Endothelial cell of umbilical vein (primary cell): ENCODE data around the gene ATL1. TPM values are rescaled to one million over a fixed set of nuclear protein-coding genes. Genes with fewer than 3 reads are reported as not detected.

ENCODE experiments used
- BruUV-seq: library from RNA; stranded (reverse); fragments of 400-500 nt; replicated peaks from 2 replicates; lab custom pipeline; 2021; lab: Mats Ljungman, UMichigan
- CTCF ChIA-PET: fragments of 300-600, 350-600 bp; sonication (Branson Sonifier 250); formaldehyde crosslinking; loops from one replicate; lab custom pipeline; 2021; ENCODE audit warnings: antibody characterized with exemption, inconsistent platforms; lab: Charles Lee
- POLR2A ChIA-PET: fragments of 300-600, 350-600 bp; sonication (Branson Sonifier 250); formaldehyde crosslinking; loops from one replicate; lab custom pipeline; 2021; ENCODE audit warnings: antibody characterized with exemption, inconsistent platforms; lab: Charles Lee
- DNase-seq: peaks from one replicate; pipeline ENCODE4 v3.0.0-alpha.2; 2011; ENCODE audit warnings: low read depth, low spot score
- FAIRE-seq: peaks from 2 replicates; lab custom pipeline; 2011; peaks lifted over from hg19 to GRCh38; lab: Jason Lieb, UNC
- H2AFZ ChIP-seq: 2 replicates; pipeline ENCODE4 v1.6.0; 2012; ENCODE audit warnings: low read depth, low read length, control low read depth, inconsistent platforms
- H3K27ac ChIP-seq: 2 replicates; pipeline ENCODE4 v1.5.1; 2011; ENCODE audit warnings: low read depth, mild to moderate bottlenecking, control low read depth, low read length, moderate library complexity; ENCODE audit not compliant: insufficient read depth
- H3K27me3 ChIP-seq, 2 experiments: 2 replicates each; pipeline versions ENCODE4 v1.6.0 to v1.6.1; 2011; ENCODE audit warnings: low read length in 2 of 2, mixed read lengths in 1 of 2; ENCODE audit not compliant: control insufficient read depth in 2 of 2, insufficient read depth in 2 of 2
- H3K36me3 ChIP-seq, 2 experiments: 2 replicates in 1 of 2; 3 replicates in 1 of 2; pipeline ENCODE4 v1.5.1; 2011; ENCODE audit warnings: low read length in 2 of 2, mild to moderate bottlenecking in 1 of 2, moderate library complexity in 1 of 2; ENCODE audit not compliant: control insufficient read depth in 2 of 2, insufficient read depth in 2 of 2; ENCODE audit errors: extremely low read depth in 1 of 2
- H3K4me1 ChIP-seq: 3 replicates; pipeline ENCODE4 v1.5.1; 2011; ENCODE audit warnings: mild to moderate bottlenecking, low read length; ENCODE audit not compliant: control insufficient read depth, insufficient read depth; ENCODE audit errors: extremely low read depth
- H3K4me2 ChIP-seq: 2 replicates; pipeline ENCODE4 v1.6.1; 2011; ENCODE audit warnings: low read length, control low read depth, mixed read lengths; ENCODE audit not compliant: insufficient read depth
- H3K4me3 ChIP-seq, 3 experiments: fragments of 200-600 bp in 1 of 3; sonication (generic), shearing (Covaris generic) in 1 of 3; replicated peaks in 1 of 3; 2 replicates each; pipeline ENCODE4 v1.5.1; 2011 to 2016; ENCODE audit warnings: control low read depth in 3 of 3, low read length in 3 of 3, mild to moderate bottlenecking in 2 of 3, inconsistent platforms in 1 of 3, low read depth in 1 of 3, moderate library complexity in 1 of 3; ENCODE audit not compliant: insufficient read depth in 1 of 3
- H3K79me2 ChIP-seq: 2 replicates; pipeline ENCODE4 v1.6.0; 2012; ENCODE audit warnings: low read length, inconsistent platforms; ENCODE audit not compliant: control insufficient read depth, insufficient read depth
- H3K9ac ChIP-seq: replicated peaks from 2 replicates; pipeline ENCODE3; 2011; ENCODE audit warnings: low read length, control low read depth; ENCODE audit not compliant: insufficient read depth; ENCODE audit errors: extremely low read depth
- H3K9me1 ChIP-seq: replicated peaks from 3 replicates; pipeline ENCODE4 v1.6.0; 2011; ENCODE audit warnings: mild to moderate bottlenecking, low read length; ENCODE audit not compliant: control insufficient read depth, insufficient read depth; ENCODE audit errors: extremely low read depth
- H3K9me3 ChIP-seq: replicated peaks from 2 replicates; pipeline ENCODE4 v1.5.1; 2012; ENCODE audit warnings: low read length, inconsistent platforms; ENCODE audit not compliant: control insufficient read depth, insufficient read depth
- H4K20me1 ChIP-seq: replicated peaks from 2 replicates; pipeline ENCODE3; 2011; ENCODE audit warnings: mild to moderate bottlenecking, low read length; ENCODE audit not compliant: control insufficient read depth, insufficient read depth; ENCODE audit errors: extremely low read depth
- FOS ChIP-seq: IDR thresholded peaks from 2 replicates; pipeline ENCODE4 v1.6.1; 2011; ENCODE audit warnings: mild to moderate bottlenecking, low read length, moderate library complexity, borderline replicate concordance; ENCODE audit not compliant: insufficient read depth
- GATA2 ChIP-seq: IDR thresholded peaks from 2 replicates; pipeline ENCODE4 v1.7.0; 2011; ENCODE audit warnings: low read depth, mild to moderate bottlenecking, moderate library complexity, mixed read lengths, low read length; ENCODE audit not compliant: insufficient read length, insufficient read depth
- MYC ChIP-seq: IDR thresholded peaks from one replicate; pipeline ENCODE4 v1.6.1; 2011; ENCODE audit warnings: mild to moderate bottlenecking, low read depth, low read length
- POLR2AphosphoS5 ChIP-seq: IDR thresholded peaks from 2 replicates; pipeline ENCODE4 v1.6.1; 2012; ENCODE audit warnings: low read depth, mild to moderate bottlenecking, control low read depth, low read length, moderate library complexity; ENCODE audit not compliant: insufficient read depth
- dilution Hi-C: fragments of 300-500 bp; cut with MboI; formaldehyde crosslinking; loops from one replicate; pipeline ENCODE4 v1.15.0; 2019; ENCODE audit warnings: low sequenced_read_pairs; ENCODE audit not compliant: extremely low pct_ligation_motif_present
- intact Hi-C: fragments of 100-400 bp; cut with micrococcal nuclease; formaldehyde crosslinking; loops from one replicate; pipeline ENCODE4 v1.10.0; 2022
- polyA plus RNA-seq, 4 experiments: library from polyadenylated mRNA; depleted of rRNA in 3 of 4; stranded (reverse) in 3 of 4; unstranded in 1 of 4; fragments of >200 nt; gene quantifications; 2 replicates each; pipeline versions ENCODE4 v1.2.1 to v1.2.3, GENCODE V29; 2011 to 2012; ENCODE audit warnings: missing spikeins in 1 of 4
- total RNA-seq: library from RNA; stranded (reverse); gene quantifications from 2 replicates; pipeline ENCODE4 v1.2.3, GENCODE V29; 2021
- TF ChIP-seq, protein P1 (sequence below), 2 donors: IDR thresholded peaks; 1 replicate in 1 of 2; 2 replicates in 1 of 2; pipeline ENCODE4 v1.5.1; 2011; ENCODE audit warnings: low read length in 2 of 2, mild to moderate bottlenecking in 2 of 2, moderate library complexity in 2 of 2, control low read depth in 1 of 2, inconsistent platforms in 1 of 2, low read depth in 1 of 2; ENCODE audit not compliant: insufficient read depth in 1 of 2; ENCODE audit errors: extremely low read depth in 1 of 2
- TF ChIP-seq, protein P2 (sequence below): IDR thresholded peaks from 2 replicates; pipeline ENCODE4 v1.6.1; 2011; ENCODE audit not compliant: insufficient read depth, insufficient read length

Gene ATL1
- total and polyA plus RNA-seq, 2 donors (not counting 3 experiments of a cell fraction or from before 2014, with no cell fraction given), result 1.1 to 5.1 TPM

DNA sequence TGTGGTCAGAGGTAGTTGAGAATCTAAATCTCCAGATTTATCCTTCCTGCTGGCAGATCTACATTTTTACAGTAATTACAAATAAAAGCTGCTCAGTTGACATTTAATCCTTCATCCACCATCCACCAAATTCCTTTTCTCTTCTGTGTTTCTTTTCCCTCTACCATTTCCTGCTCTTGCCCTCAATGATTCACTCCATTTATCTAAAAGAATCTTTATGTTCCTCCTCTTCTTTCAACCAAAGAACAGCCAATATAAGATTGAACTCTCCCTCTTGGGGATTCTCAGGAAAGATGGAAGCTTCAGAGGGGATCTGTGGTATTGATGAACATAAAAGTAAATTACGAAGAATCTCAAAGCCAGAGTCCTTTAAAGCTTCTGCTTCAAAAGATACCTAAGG, 31.9 kb upstream of the ATL1 start:
- Histone ChIP-seq H3K9ac (no peak overlapping the region), H3K4me2 (peak overlapping the region; percentile 49), H3K79me2 (peaks cover 91% of the 10 kb centered on the region), H3K9me3 (no peaks in the 10 kb centered on the region), H3K27ac (peak overlapping the region; percentile 15), H3K36me3 (no peaks in the 10 kb centered on the region), H3K4me1 (peaks cover 49% of the 10 kb centered on the region), H2AFZ (no peak overlapping the region), H3K4me3 (no peak overlapping the region), H3K27me3 (no peaks in the 10 kb centered on the region), H4K20me1 (no peaks in the 10 kb centered on the region), H3K9me1 (no peaks in the 10 kb centered on the region)
- no TSS peak for BruUV-seq
- POLR2A ChIA-PET, result no interaction called here
- FAIRE-seq (no peak), DNase-seq (peak; percentile 26)
- CTCF ChIA-PET, result interaction anchor here (0.7 to 1.7 kb wide), 6 partner anchors 89 to 245 kb away, joined by 4 to 13 read pairs (median 4); no protein-coding TSS in a partner anchor
- TF ChIP-seq FOS (peak; percentile 7), GATA2 (peak; percentile 33), POLR2AphosphoS5 (no peak), MYC (no peak)
- TF ChIP-seq, protein P1, sequence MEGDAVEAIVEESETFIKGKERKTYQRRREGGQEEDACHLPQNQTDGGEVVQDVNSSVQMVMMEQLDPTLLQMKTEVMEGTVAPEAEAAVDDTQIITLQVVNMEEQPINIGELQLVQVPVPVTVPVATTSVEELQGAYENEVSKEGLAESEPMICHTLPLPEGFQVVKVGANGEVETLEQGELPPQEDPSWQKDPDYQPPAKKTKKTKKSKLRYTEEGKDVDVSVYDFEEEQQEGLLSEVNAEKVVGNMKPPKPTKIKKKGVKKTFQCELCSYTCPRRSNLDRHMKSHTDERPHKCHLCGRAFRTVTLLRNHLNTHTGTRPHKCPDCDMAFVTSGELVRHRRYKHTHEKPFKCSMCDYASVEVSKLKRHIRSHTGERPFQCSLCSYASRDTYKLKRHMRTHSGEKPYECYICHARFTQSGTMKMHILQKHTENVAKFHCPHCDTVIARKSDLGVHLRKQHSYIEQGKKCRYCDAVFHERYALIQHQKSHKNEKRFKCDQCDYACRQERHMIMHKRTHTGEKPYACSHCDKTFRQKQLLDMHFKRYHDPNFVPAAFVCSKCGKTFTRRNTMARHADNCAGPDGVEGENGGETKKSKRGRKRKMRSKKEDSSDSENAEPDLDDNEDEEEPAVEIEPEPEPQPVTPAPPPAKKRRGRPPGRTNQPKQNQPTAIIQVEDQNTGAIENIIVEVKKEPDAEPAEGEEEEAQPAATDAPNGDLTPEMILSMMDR (IDR thresholded peaks at IDR 0.05; ENCODE audit: extremely low read depth in 1 of 2, insufficient read depth in 1 of 2, low read depth in 1 of 2, low read length in 2 of 2), result no peak
- TF ChIP-seq, protein P2, sequence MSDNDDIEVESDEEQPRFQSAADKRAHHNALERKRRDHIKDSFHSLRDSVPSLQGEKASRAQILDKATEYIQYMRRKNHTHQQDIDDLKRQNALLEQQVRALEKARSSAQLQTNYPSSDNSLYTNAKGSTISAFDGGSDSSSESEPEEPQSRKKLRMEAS, result no peak
- dilution Hi-C loops, result no loop called here
- intact Hi-C loops, result no loop called here
